ENCODE data around the gene RUNX2.

Gene RUNX2

GRCh38 chr6:45491048-45491735 is 163.1 kb downstream of the RUNX2 start:
- no peak for DNase-seq

GRCh38 chr6:45491874-45492273 is 163.7 kb downstream of the RUNX2 start:
- DNase-seq: no peak

GRCh38 chr6:45493761-45494160 is 165.6 kb downstream of the RUNX2 start:
- no peak for DNase-seq

- DNase-seq: no peak
These were observed 166.4 kb downstream of the RUNX2 start for GRCh38 chr6:45494416-45495135.

- no peak for DNase-seq
These were observed 167.4 kb downstream of the RUNX2 start for GRCh38 chr6:45495429-45496084.

- DNase-seq: no peak
These were observed 167.9 kb downstream of the RUNX2 start for GRCh38 chr6:45496085-45496433.

- no peak for DNase-seq
These were observed 170.5 kb downstream of the RUNX2 start for GRCh38 chr6:45498591-45498990.

GRCh38 chr6:45500924-45501816 is 173.0 kb downstream of the RUNX2 start:
- DNase-seq: no peak

GRCh38 chr6:45502456-45502855 is 174.3 kb downstream of the RUNX2 start:
- DNase-seq: no peak

- no peak for DNase-seq
These were observed 176.8 kb downstream of the RUNX2 start for GRCh38 chr6:45504947-45505346.

- no peak for DNase-seq
These were observed 177.3 kb downstream of the RUNX2 start for GRCh38 chr6:45505470-45505869.

- no peak for DNase-seq
These were observed 179.1 kb downstream of the RUNX2 start for GRCh38 chr6:45507186-45507585.

- DNase-seq: no peak
These were observed 181.3 kb downstream of the RUNX2 start for GRCh38 chr6:45509426-45509825.

- DNase-seq: no peak
These were observed 184.6 kb downstream of the RUNX2 start for GRCh38 chr6:45512717-45513116.

GRCh38 chr6:45513213-45513618 is 185.1 kb downstream of the RUNX2 start:
- no peak for DNase-seq

GRCh38 chr6:45513843-45514242 is 185.7 kb downstream of the RUNX2 start:
- no peak for DNase-seq

- DNase-seq: no peak
These were observed 186.5 kb downstream of the RUNX2 start for GRCh38 chr6:45514454-45515230.

- DNase-seq: no peak
These were observed 190.0 kb downstream of the RUNX2 start for GRCh38 chr6:45518013-45518720.

GRCh38 chr6:45521226-45521625 is 193.1 kb downstream of the RUNX2 start:
- no peak for DNase-seq

- DNase-seq: no peak
These were observed 194.4 kb downstream of the RUNX2 start for GRCh38 chr6:45522486-45522885.

GRCh38 chr6:45527210-45527609 is 199.1 kb downstream of the RUNX2 start:
- DNase-seq: no peak

All from activated CD4-positive, alpha-beta T cell treated with anti-CD3 and anti-CD28 coated beads, Interleukin-2, amount 50 U/mL, for 4 hours (primary cell).